SK-N-SH (cell line): Measurements from ENCODE around the gene OR51S1. TPM values are rescaled to one million over a fixed set of nuclear protein-coding genes. Genes with fewer than 3 reads are reported as not detected.

Source experiments
- CTCF ChIA-PET: fragments of 300-600, 350-600 bp; formaldehyde crosslinking; extraction: SDS; loops from one replicate; lab custom pipeline; 2021; lab: Yijun Ruan, JAX
- POLR2A ChIA-PET: fragments of 350-600 bp; sonication (Branson Sonifier 250); formaldehyde crosslinking; extraction: SDS; loops from one replicate; lab custom pipeline; 2020; ENCODE audit warnings: antibody characterized with exemption, inconsistent platforms; lab: Yijun Ruan, JAX
- DNase-seq: peaks from one replicate; pipeline ENCODE4 v3.0.0; 2012
- H2AFZ ChIP-seq: fragments of 200-600 bp; sonication (generic); 2 replicates; pipeline ENCODE4 v1.8.1; 2016; ENCODE audit warnings: antibody characterized with exemption, mild to moderate bottlenecking, low read depth
- H3F3A ChIP-seq: fragments of 200-600 bp; sonication (generic); replicated peaks from 2 replicates; pipeline ENCODE3; 2016; ENCODE audit warnings: antibody characterized with exemption, mild to moderate bottlenecking; ENCODE audit not compliant: insufficient read depth
- H3K27ac ChIP-seq, 2 experiments: fragments of 200-500 bp in 1 of 2; fragments of 200-600 bp in 1 of 2; sonication (Bioruptor generic) in 1 of 2; sonication (generic), shearing (Covaris generic) in 1 of 2; 2 replicates each; pipeline versions ENCODE4 v1.5.1 to v1.6.1; 2014 to 2016; ENCODE audit warnings: low read depth in 2 of 2, inconsistent platforms in 1 of 2, low read length in 1 of 2, mild to moderate bottlenecking in 1 of 2, mixed read lengths in 1 of 2
- H3K27me3 ChIP-seq: fragments of 200-600 bp; sonication (generic), shearing (Covaris generic); 2 replicates; pipeline ENCODE4 v1.6.1; 2016; ENCODE audit warnings: mixed run types; ENCODE audit not compliant: insufficient read depth
- H3K36me3 ChIP-seq, 2 experiments: fragments of 200-500 bp in 1 of 2; fragments of 200-600 bp in 1 of 2; sonication (Bioruptor generic) in 1 of 2; sonication (generic) in 1 of 2; replicated peaks in 1 of 2; 2 replicates each; pipeline versions ENCODE3 to v1.5.1; 2014 to 2016; ENCODE audit warnings: low read length in 1 of 2, mild to moderate bottlenecking in 1 of 2; ENCODE audit not compliant: insufficient read depth in 2 of 2, control insufficient read depth in 1 of 2
- H3K4me1 ChIP-seq, 2 experiments: fragments of 200-500 bp in 1 of 2; fragments of 200-600 bp in 1 of 2; sonication (Bioruptor generic) in 1 of 2; sonication (generic), shearing (Covaris generic) in 1 of 2; 2 replicates each; pipeline versions ENCODE4 v1.5.1 to v1.6.1; 2014 to 2016; ENCODE audit warnings: low read depth in 1 of 2, low read length in 1 of 2, mixed run types in 1 of 2; ENCODE audit not compliant: insufficient read depth in 2 of 2, control insufficient read depth in 1 of 2
- H3K4me2 ChIP-seq: fragments of 200-600 bp; sonication (generic), shearing (Covaris generic); 2 replicates; pipeline ENCODE4 v1.6.1; 2017; ENCODE audit warnings: mixed run types
- H3K4me3 ChIP-seq, 2 experiments: fragments of 200-500 bp in 1 of 2; fragments of 200-600 bp in 1 of 2; sonication (Bioruptor generic) in 1 of 2; sonication (generic), shearing (Covaris generic) in 1 of 2; 2 replicates each; pipeline versions ENCODE4 v1.5.1 to v1.8.1; 2014 to 2016; ENCODE audit warnings: low read depth in 2 of 2, inconsistent platforms in 1 of 2, low read length in 1 of 2, mild to moderate bottlenecking in 1 of 2, mixed read lengths in 1 of 2, moderate library complexity in 1 of 2
- H3K79me2 ChIP-seq: fragments of 200-600 bp; sonication (generic); 2 replicates; pipeline ENCODE4 v1.8.1; 2017; ENCODE audit warnings: mild to moderate bottlenecking; ENCODE audit not compliant: insufficient read depth
- H3K9ac ChIP-seq: fragments of 200-600 bp; sonication (generic); 2 replicates; pipeline ENCODE4 v1.6.1; 2017; ENCODE audit warnings: mixed run types
- H3K9me2 ChIP-seq: fragments of 200-600 bp; sonication (generic); 2 replicates; pipeline ENCODE4 v1.6.1; 2017; ENCODE audit warnings: mixed run types
- H3K9me3 ChIP-seq: fragments of 200-600 bp; sonication (generic); 2 replicates; pipeline ENCODE4 v1.6.1; 2017; ENCODE audit warnings: mixed run types, mild to moderate bottlenecking, moderate library complexity
- H4K20me1 ChIP-seq: fragments of 200-600 bp; sonication (generic); 2 replicates; pipeline ENCODE4 v1.6.1; 2017; ENCODE audit warnings: mild to moderate bottlenecking, mixed run types; ENCODE audit not compliant: insufficient read depth
- ELF1 ChIP-seq: IDR thresholded peaks from 2 replicates; pipeline ENCODE4 v1.4.0; 2012
- EZH2phosphoT487 ChIP-seq: fragments of 200-600 bp; sonication (generic); IDR thresholded peaks from 2 replicates; pipeline ENCODE4 v1.6.1; 2017; ENCODE audit warnings: low read depth, mixed run types, mild to moderate bottlenecking, antibody characterized with exemption, moderate library complexity, borderline replicate concordance
- FOSL2 ChIP-seq: IDR thresholded peaks from 2 replicates; pipeline ENCODE4 v1.4.0; 2012; ENCODE audit warnings: low read depth, mild to moderate bottlenecking, moderate library complexity, borderline replicate concordance
- FOXJ3 ChIP-seq: sonication (generic); formaldehyde crosslinking; IDR thresholded peaks from 2 replicates; pipeline ENCODE4 v1.5.1; 2020; ENCODE audit warnings: mild to moderate bottlenecking, missing genetic modification reagents
- MEF2A ChIP-seq: IDR thresholded peaks from 2 replicates; pipeline ENCODE4 v1.4.0; 2012; ENCODE audit warnings: low read depth, borderline replicate concordance
- MXI1 ChIP-seq: IDR thresholded peaks from 2 replicates; pipeline ENCODE4 v1.6.1; 2012; ENCODE audit warnings: mild to moderate bottlenecking, low read depth, low read length, improper control_type of control experiment
- NRF1 ChIP-seq: IDR thresholded peaks from 2 replicates; pipeline ENCODE4 v1.6.1; 2012; ENCODE audit warnings: low read depth, mild to moderate bottlenecking, low read length
- POLR2AphosphoS5 ChIP-seq: IDR thresholded peaks from 2 replicates; pipeline ENCODE4 v1.6.1; 2012; ENCODE audit warnings: low read depth, low read length
- RAD21 ChIP-seq: IDR thresholded peaks from 2 replicates; pipeline ENCODE4 v1.6.1; 2012; ENCODE audit warnings: mild to moderate bottlenecking, low read length
- RCOR1 ChIP-seq: fragments of 150-350 bp; IDR thresholded peaks from 2 replicates; pipeline ENCODE4 v1.6.1; 2017; ENCODE audit warnings: antibody characterized with exemption, low read length
- RFX5 ChIP-seq: IDR thresholded peaks from 2 replicates; pipeline ENCODE4 v1.6.1; 2012; ENCODE audit warnings: mild to moderate bottlenecking, improper control_type of control experiment, low read length
- SIN3A ChIP-seq: IDR thresholded peaks from 2 replicates; pipeline ENCODE4 v1.6.1; 2012; ENCODE audit warnings: low read depth, mild to moderate bottlenecking, low read length, moderate library complexity, borderline replicate concordance
- SMC3 ChIP-seq: IDR thresholded peaks from 2 replicates; pipeline ENCODE4 v1.6.1; 2012; ENCODE audit warnings: low read depth, low read length, improper control_type of control experiment
- TAF1 ChIP-seq: IDR thresholded peaks from 2 replicates; pipeline ENCODE4 v1.6.1; 2012; ENCODE audit warnings: low read depth, mild to moderate bottlenecking, low read length, moderate library complexity, borderline replicate concordance
- YY1 ChIP-seq: IDR thresholded peaks from 2 replicates; pipeline ENCODE4 v1.4.0; 2012; ENCODE audit warnings: low read depth, mild to moderate bottlenecking
- WGBS: methylation state at CpG from one replicate; pipeline ENCODE4 v1.1.6; 2017; ENCODE audit warnings: low lambda C conversion rate; 5-methylcytosine and 5-hydroxymethylcytosine counted together
- polyA plus RNA-seq, 3 experiments: library from polyadenylated mRNA; depleted of rRNA; stranded (reverse); fragments of >200 nt; gene quantifications; 2 replicates each; pipeline ENCODE4 v1.2.3, GENCODE V29; 2012
- TF ChIP-seq, protein P1 (sequence below): IDR thresholded peaks from 2 replicates; pipeline ENCODE4; 2012
- TF ChIP-seq, protein P2 (sequence below): fragments of 200-600 bp; sonication (generic); IDR thresholded peaks from 2 replicates; pipeline ENCODE4 v1.6.1; 2017; ENCODE audit warnings: antibody characterized with exemption, mild to moderate bottlenecking, moderate library complexity
- TF ChIP-seq, protein P3 (sequence below): IDR thresholded peaks from 2 replicates; pipeline ENCODE4 v1.4.0; 2012; ENCODE audit warnings: low read depth, borderline replicate concordance
- TF ChIP-seq, protein P4 (sequence below): fragments of 150-350 bp; IDR thresholded peaks from 2 replicates; pipeline ENCODE4 v1.6.1; 2016; ENCODE audit warnings: mild to moderate bottlenecking, low read depth, low read length

OR51S1 gene
- polyA plus RNA-seq, 1 of the 3 experiments (the other 2 are of a cell fraction) = not detected

DNA sequence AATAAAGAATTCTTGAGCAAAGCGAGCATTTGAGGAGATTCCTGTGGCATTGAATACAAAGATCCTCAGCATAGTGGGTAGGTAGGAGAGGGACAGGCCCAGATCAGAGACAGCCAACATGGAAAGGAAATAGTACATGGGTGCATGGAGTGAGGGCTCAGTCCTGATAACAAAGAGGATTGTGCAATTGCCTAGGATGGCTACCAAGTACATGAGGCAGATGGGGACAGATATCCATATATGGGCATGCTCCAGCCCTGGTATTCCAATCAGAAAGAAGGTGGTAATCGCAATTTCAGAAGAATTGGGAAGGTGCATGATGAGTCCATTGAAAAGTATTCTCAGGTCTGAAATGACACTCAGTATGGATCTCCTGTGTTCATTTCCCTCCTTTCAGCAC, 41.3 kb upstream of the OR51S1 start:
- H3K4me3 ChIP-seq = no peak overlapping the region
- DNase-seq = no peak
- POLR2A ChIA-PET = no interaction called here

DNA sequence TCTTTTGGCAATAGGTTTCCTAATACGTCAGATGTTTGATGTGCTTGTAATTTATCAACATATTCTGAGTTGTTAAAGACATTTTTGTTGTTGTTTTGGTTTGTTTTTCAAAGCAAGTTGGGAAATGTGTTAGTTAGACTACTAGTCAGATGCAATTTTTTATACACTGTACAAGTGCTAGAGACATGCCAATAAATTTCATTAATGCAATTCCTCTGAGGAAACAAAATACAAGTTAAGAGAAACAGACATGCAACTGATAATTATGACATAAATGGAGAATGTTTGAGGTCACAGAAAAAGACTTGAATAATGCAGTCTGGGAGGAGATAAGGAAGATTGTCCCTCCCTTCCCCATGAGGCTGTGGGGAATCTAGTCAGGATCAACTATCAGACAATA, 38.6 kb upstream of the OR51S1 start:
- H3K4me2 ChIP-seq = no peak overlapping the region
- ChIA-PET CTCF (no interaction called here), POLR2A (no interaction called here)
- H3K27me3 ChIP-seq = no peaks in the 10 kb centered on the region
- no peak overlapping the region for H3K4me3 ChIP-seq
- H3K9ac ChIP-seq = no peak overlapping the region
- H3K36me3 ChIP-seq = no peaks in the 10 kb centered on the region
- TF ChIP-seq RAD21 (no peak), MEF2A (no peak), EZH2phosphoT487 (no peak), ELF1 (no peak), POLR2AphosphoS5 (no peak), YY1 (no peak), SIN3A (no peak), TAF1 (no peak), SMC3 (no peak), RFX5 (no peak), MXI1 (no peak), RCOR1 (no peak), FOSL2 (no peak), FOXJ3 (CRISPR knock-in tag) (no peak)
- TF ChIP-seq, protein P1, sequence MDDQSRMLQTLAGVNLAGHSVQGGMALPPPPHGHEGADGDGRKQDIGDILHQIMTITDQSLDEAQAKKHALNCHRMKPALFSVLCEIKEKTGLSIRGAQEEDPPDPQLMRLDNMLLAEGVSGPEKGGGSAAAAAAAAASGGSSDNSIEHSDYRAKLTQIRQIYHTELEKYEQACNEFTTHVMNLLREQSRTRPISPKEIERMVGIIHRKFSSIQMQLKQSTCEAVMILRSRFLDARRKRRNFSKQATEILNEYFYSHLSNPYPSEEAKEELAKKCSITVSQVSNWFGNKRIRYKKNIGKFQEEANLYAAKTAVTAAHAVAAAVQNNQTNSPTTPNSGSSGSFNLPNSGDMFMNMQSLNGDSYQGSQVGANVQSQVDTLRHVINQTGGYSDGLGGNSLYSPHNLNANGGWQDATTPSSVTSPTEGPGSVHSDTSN = no peak
- TF ChIP-seq, protein P2, sequence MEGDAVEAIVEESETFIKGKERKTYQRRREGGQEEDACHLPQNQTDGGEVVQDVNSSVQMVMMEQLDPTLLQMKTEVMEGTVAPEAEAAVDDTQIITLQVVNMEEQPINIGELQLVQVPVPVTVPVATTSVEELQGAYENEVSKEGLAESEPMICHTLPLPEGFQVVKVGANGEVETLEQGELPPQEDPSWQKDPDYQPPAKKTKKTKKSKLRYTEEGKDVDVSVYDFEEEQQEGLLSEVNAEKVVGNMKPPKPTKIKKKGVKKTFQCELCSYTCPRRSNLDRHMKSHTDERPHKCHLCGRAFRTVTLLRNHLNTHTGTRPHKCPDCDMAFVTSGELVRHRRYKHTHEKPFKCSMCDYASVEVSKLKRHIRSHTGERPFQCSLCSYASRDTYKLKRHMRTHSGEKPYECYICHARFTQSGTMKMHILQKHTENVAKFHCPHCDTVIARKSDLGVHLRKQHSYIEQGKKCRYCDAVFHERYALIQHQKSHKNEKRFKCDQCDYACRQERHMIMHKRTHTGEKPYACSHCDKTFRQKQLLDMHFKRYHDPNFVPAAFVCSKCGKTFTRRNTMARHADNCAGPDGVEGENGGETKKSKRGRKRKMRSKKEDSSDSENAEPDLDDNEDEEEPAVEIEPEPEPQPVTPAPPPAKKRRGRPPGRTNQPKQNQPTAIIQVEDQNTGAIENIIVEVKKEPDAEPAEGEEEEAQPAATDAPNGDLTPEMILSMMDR = no peak
- TF ChIP-seq, protein P3, sequence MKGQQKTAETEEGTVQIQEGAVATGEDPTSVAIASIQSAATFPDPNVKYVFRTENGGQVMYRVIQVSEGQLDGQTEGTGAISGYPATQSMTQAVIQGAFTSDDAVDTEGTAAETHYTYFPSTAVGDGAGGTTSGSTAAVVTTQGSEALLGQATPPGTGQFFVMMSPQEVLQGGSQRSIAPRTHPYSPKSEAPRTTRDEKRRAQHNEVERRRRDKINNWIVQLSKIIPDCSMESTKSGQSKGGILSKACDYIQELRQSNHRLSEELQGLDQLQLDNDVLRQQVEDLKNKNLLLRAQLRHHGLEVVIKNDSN = no peak
- TF ChIP-seq, protein P4, sequence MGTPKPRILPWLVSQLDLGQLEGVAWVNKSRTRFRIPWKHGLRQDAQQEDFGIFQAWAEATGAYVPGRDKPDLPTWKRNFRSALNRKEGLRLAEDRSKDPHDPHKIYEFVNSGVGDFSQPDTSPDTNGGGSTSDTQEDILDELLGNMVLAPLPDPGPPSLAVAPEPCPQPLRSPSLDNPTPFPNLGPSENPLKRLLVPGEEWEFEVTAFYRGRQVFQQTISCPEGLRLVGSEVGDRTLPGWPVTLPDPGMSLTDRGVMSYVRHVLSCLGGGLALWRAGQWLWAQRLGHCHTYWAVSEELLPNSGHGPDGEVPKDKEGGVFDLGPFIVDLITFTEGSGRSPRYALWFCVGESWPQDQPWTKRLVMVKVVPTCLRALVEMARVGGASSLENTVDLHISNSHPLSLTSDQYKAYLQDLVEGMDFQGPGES = no peak
- peaks cover 11% of the 10 kb centered on the region for H3F3A ChIP-seq
- H3K9me3 ChIP-seq = no peaks in the 10 kb centered on the region
- H3K79me2 ChIP-seq = no peaks in the 10 kb centered on the region
- 0% methylated on average over 1 of the region's 1 CpG for WGBS
- no peaks in the 10 kb centered on the region for H4K20me1 ChIP-seq
- no peak for DNase-seq
- H3K4me1 ChIP-seq = no peaks in the 10 kb centered on the region
- H3K9me2 ChIP-seq = no peaks in the 10 kb centered on the region
- H3K27ac ChIP-seq = no peak overlapping the region
- no peak overlapping the region for H2AFZ ChIP-seq

More for the DNA sequence above, 41.3 kb upstream of the OR51S1 start:
- no peak for TF ChIP-seq ELF1
- TF ChIP-seq SMC3 = no peak
- no peak for TF ChIP-seq NRF1
- no peak for TF ChIP-seq POLR2AphosphoS5
- TF ChIP-seq, all 33 proteins: peak for 0
- 3% methylated on average over 2 of the region's 2 CpGs for WGBS
- Histone ChIP-seq H3F3A (peaks cover 13% of the 10 kb centered on the region), H3K79me2 (no peaks in the 10 kb centered on the region), H4K20me1 (no peaks in the 10 kb centered on the region), H3K4me1 (no peaks in the 10 kb centered on the region), H3K36me3 (no peaks in the 10 kb centered on the region), H3K9me2 (no peaks in the 10 kb centered on the region), H3K27ac (no peak overlapping the region), H3K27me3 (no peaks in the 10 kb centered on the region), H3K9me3 (no peaks in the 10 kb centered on the region), H2AFZ (no peak overlapping the region), H3K4me2 (no peak overlapping the region), H3K9ac (no peak overlapping the region)
- CTCF ChIA-PET = no interaction called here
